Endothelial cell of umbilical vein (primary cell): ENCODE results near the gene TKFC. TPM values are rescaled to one million over a fixed set of nuclear protein-coding genes. Genes with fewer than 3 reads are reported as not detected.

ENCODE experiments used
- BruUV-seq: library from RNA; stranded (reverse); fragments of 400-500 nt; replicated peaks from 2 replicates; lab custom pipeline; 2021; lab: Mats Ljungman, UMichigan
- CTCF ChIA-PET: fragments of 300-600, 350-600 bp; sonication (Branson Sonifier 250); formaldehyde crosslinking; loops from one replicate; lab custom pipeline; 2021; ENCODE audit warnings: antibody characterized with exemption, inconsistent platforms; lab: Charles Lee
- POLR2A ChIA-PET: fragments of 300-600, 350-600 bp; sonication (Branson Sonifier 250); formaldehyde crosslinking; loops from one replicate; lab custom pipeline; 2021; ENCODE audit warnings: antibody characterized with exemption, inconsistent platforms; lab: Charles Lee
- DNase-seq: peaks from one replicate; pipeline ENCODE4 v3.0.0-alpha.2; 2011; ENCODE audit warnings: low read depth, low spot score
- FAIRE-seq: peaks from 2 replicates; lab custom pipeline; 2011; peaks lifted over from hg19 to GRCh38; lab: Jason Lieb, UNC
- H2AFZ ChIP-seq: 2 replicates; pipeline ENCODE4 v1.6.0; 2012; ENCODE audit warnings: low read depth, low read length, control low read depth, inconsistent platforms
- H3K27ac ChIP-seq: 2 replicates; pipeline ENCODE4 v1.5.1; 2011; ENCODE audit warnings: low read depth, mild to moderate bottlenecking, control low read depth, low read length, moderate library complexity; ENCODE audit not compliant: insufficient read depth
- H3K27me3 ChIP-seq, 2 experiments: 2 replicates each; pipeline versions ENCODE4 v1.6.0 to v1.6.1; 2011; ENCODE audit warnings: low read length in 2 of 2, mixed read lengths in 1 of 2; ENCODE audit not compliant: control insufficient read depth in 2 of 2, insufficient read depth in 2 of 2
- H3K36me3 ChIP-seq, 2 experiments: 2 replicates in 1 of 2; 3 replicates in 1 of 2; pipeline ENCODE4 v1.5.1; 2011; ENCODE audit warnings: low read length in 2 of 2, mild to moderate bottlenecking in 1 of 2, moderate library complexity in 1 of 2; ENCODE audit not compliant: control insufficient read depth in 2 of 2, insufficient read depth in 2 of 2; ENCODE audit errors: extremely low read depth in 1 of 2
- H3K4me1 ChIP-seq: 3 replicates; pipeline ENCODE4 v1.5.1; 2011; ENCODE audit warnings: mild to moderate bottlenecking, low read length; ENCODE audit not compliant: control insufficient read depth, insufficient read depth; ENCODE audit errors: extremely low read depth
- H3K4me2 ChIP-seq: 2 replicates; pipeline ENCODE4 v1.6.1; 2011; ENCODE audit warnings: low read length, control low read depth, mixed read lengths; ENCODE audit not compliant: insufficient read depth
- H3K4me3 ChIP-seq, 3 experiments: fragments of 200-600 bp in 1 of 3; sonication (generic), shearing (Covaris generic) in 1 of 3; replicated peaks in 1 of 3; 2 replicates each; pipeline ENCODE4 v1.5.1; 2011 to 2016; ENCODE audit warnings: control low read depth in 3 of 3, low read length in 3 of 3, mild to moderate bottlenecking in 2 of 3, inconsistent platforms in 1 of 3, low read depth in 1 of 3, moderate library complexity in 1 of 3; ENCODE audit not compliant: insufficient read depth in 1 of 3
- H3K79me2 ChIP-seq: 2 replicates; pipeline ENCODE4 v1.6.0; 2012; ENCODE audit warnings: low read length, inconsistent platforms; ENCODE audit not compliant: control insufficient read depth, insufficient read depth
- H3K9ac ChIP-seq: replicated peaks from 2 replicates; pipeline ENCODE3; 2011; ENCODE audit warnings: low read length, control low read depth; ENCODE audit not compliant: insufficient read depth; ENCODE audit errors: extremely low read depth
- H3K9me1 ChIP-seq: replicated peaks from 3 replicates; pipeline ENCODE4 v1.6.0; 2011; ENCODE audit warnings: mild to moderate bottlenecking, low read length; ENCODE audit not compliant: control insufficient read depth, insufficient read depth; ENCODE audit errors: extremely low read depth
- H3K9me3 ChIP-seq: replicated peaks from 2 replicates; pipeline ENCODE4 v1.5.1; 2012; ENCODE audit warnings: low read length, inconsistent platforms; ENCODE audit not compliant: control insufficient read depth, insufficient read depth
- H4K20me1 ChIP-seq: replicated peaks from 2 replicates; pipeline ENCODE3; 2011; ENCODE audit warnings: mild to moderate bottlenecking, low read length; ENCODE audit not compliant: control insufficient read depth, insufficient read depth; ENCODE audit errors: extremely low read depth
- EZH2 ChIP-seq: IDR thresholded peaks from 2 replicates; pipeline ENCODE4 v1.6.1; 2012; ENCODE audit warnings: borderline replicate concordance, low read depth, mild to moderate bottlenecking, moderate library complexity, low read length, inconsistent platforms; ENCODE audit not compliant: severe bottlenecking
- FOS ChIP-seq: IDR thresholded peaks from 2 replicates; pipeline ENCODE4 v1.6.1; 2011; ENCODE audit warnings: mild to moderate bottlenecking, low read length, moderate library complexity, borderline replicate concordance; ENCODE audit not compliant: insufficient read depth
- GATA2 ChIP-seq: IDR thresholded peaks from 2 replicates; pipeline ENCODE4 v1.7.0; 2011; ENCODE audit warnings: low read depth, mild to moderate bottlenecking, moderate library complexity, mixed read lengths, low read length; ENCODE audit not compliant: insufficient read length, insufficient read depth
- POLR2AphosphoS5 ChIP-seq: IDR thresholded peaks from 2 replicates; pipeline ENCODE4 v1.6.1; 2012; ENCODE audit warnings: low read depth, mild to moderate bottlenecking, control low read depth, low read length, moderate library complexity; ENCODE audit not compliant: insufficient read depth
- dilution Hi-C: fragments of 300-500 bp; cut with MboI; formaldehyde crosslinking; loops from one replicate; pipeline ENCODE4 v1.15.0; 2019; ENCODE audit warnings: low sequenced_read_pairs; ENCODE audit not compliant: extremely low pct_ligation_motif_present
- intact Hi-C: fragments of 100-400 bp; cut with micrococcal nuclease; formaldehyde crosslinking; loops from one replicate; pipeline ENCODE4 v1.10.0; 2022
- polyA plus RNA-seq, 4 experiments: library from polyadenylated mRNA; depleted of rRNA in 3 of 4; stranded (reverse) in 3 of 4; unstranded in 1 of 4; fragments of >200 nt; gene quantifications; 2 replicates each; pipeline versions ENCODE4 v1.2.1 to v1.2.3, GENCODE V29; 2011 to 2012; ENCODE audit warnings: missing spikeins in 1 of 4
- total RNA-seq: library from RNA; stranded (reverse); gene quantifications from 2 replicates; pipeline ENCODE4 v1.2.3, GENCODE V29; 2021
- TF ChIP-seq, protein P1 (sequence below), 2 donors: IDR thresholded peaks; 1 replicate in 1 of 2; 2 replicates in 1 of 2; pipeline ENCODE4 v1.5.1; 2011; ENCODE audit warnings: low read length in 2 of 2, mild to moderate bottlenecking in 2 of 2, moderate library complexity in 2 of 2, control low read depth in 1 of 2, inconsistent platforms in 1 of 2, low read depth in 1 of 2; ENCODE audit not compliant: insufficient read depth in 1 of 2; ENCODE audit errors: extremely low read depth in 1 of 2
- TF ChIP-seq, protein P2 (sequence below): IDR thresholded peaks from 2 replicates; pipeline ENCODE4 v1.6.1; 2011; ENCODE audit not compliant: insufficient read depth, insufficient read length

The TKFC gene
- total and polyA plus RNA-seq, 2 donors (not counting 3 experiments of a cell fraction or from before 2014, with no cell fraction given) = 30.8 to 31.7 TPM

DNA sequence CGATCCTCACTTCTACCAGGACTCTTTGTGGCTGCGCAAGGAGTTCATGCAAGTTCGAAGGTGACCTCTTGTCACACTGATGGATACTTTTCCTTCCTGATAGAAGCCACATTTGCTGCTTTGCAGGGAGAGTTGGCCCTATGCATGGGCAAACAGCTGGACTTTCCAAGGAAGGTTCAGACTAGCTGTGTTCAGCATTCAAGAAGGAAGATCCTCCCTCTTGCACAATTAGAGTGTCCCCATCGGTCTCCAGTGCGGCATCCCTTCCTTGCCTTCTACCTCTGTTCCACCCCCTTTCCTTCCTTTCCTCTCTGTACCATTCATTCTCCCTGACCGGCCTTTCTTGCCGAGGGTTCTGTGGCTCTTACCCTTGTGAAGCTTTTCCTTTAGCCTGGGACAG, 35.6 kb downstream of the TKFC start:
- dilution Hi-C loops = no loop called here

More for the DNA sequence above, 35.6 kb downstream of the TKFC start:
- Histone ChIP-seq H3K9me3 (no peaks in the 10 kb centered on the region), H2AFZ (no peak overlapping the region), H3K4me3 (no peak overlapping the region), H3K27me3 (no peaks in the 10 kb centered on the region), H3K27ac (no peak overlapping the region), H3K79me2 (peaks cover 8% of the 10 kb centered on the region), H3K4me2 (no peak overlapping the region), H3K9me1 (no peaks in the 10 kb centered on the region), H3K36me3 (peaks cover 20 to 30% of the 10 kb centered on the region in 2 experiments), H4K20me1 (no peaks in the 10 kb centered on the region), H3K9ac (no peak overlapping the region), H3K4me1 (peaks cover 4% of the 10 kb centered on the region)
- TF ChIP-seq, protein P1, sequence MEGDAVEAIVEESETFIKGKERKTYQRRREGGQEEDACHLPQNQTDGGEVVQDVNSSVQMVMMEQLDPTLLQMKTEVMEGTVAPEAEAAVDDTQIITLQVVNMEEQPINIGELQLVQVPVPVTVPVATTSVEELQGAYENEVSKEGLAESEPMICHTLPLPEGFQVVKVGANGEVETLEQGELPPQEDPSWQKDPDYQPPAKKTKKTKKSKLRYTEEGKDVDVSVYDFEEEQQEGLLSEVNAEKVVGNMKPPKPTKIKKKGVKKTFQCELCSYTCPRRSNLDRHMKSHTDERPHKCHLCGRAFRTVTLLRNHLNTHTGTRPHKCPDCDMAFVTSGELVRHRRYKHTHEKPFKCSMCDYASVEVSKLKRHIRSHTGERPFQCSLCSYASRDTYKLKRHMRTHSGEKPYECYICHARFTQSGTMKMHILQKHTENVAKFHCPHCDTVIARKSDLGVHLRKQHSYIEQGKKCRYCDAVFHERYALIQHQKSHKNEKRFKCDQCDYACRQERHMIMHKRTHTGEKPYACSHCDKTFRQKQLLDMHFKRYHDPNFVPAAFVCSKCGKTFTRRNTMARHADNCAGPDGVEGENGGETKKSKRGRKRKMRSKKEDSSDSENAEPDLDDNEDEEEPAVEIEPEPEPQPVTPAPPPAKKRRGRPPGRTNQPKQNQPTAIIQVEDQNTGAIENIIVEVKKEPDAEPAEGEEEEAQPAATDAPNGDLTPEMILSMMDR (IDR thresholded peaks at IDR 0.05; ENCODE audit: extremely low read depth in 1 of 2, insufficient read depth in 1 of 2, low read depth in 1 of 2, low read length in 2 of 2) = no peak
- no peak for TF ChIP-seq GATA2
- no peak for TF ChIP-seq EZH2
- no peak for TF ChIP-seq POLR2AphosphoS5
- no peak for TF ChIP-seq FOS
- TF ChIP-seq, protein P2, sequence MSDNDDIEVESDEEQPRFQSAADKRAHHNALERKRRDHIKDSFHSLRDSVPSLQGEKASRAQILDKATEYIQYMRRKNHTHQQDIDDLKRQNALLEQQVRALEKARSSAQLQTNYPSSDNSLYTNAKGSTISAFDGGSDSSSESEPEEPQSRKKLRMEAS = no peak
- FAIRE-seq (no peak), DNase-seq (no peak)
- POLR2A ChIA-PET = no interaction called here
- intact Hi-C loops = no loop called here
- BruUV-seq = no TSS peak
- CTCF ChIA-PET = interaction anchor here (10.8 kb wide), 1 partner anchor 16 kb away, joined by 89 read pairs; no protein-coding TSS in a partner anchor
